CD4-positive, alpha-beta T cell (primary cell): Measurements from ENCODE around the gene TAF1C. TPM values are rescaled to one million over a fixed set of nuclear protein-coding genes. Genes with fewer than 3 reads are reported as not detected.

Experiments used
- ATAC-seq: fragments of 200-7000 bp; cut with Tn5 transposase; one replicate; pipeline ENCODE4 v1.10.0; 2022; ENCODE audit warnings: mild to moderate bottlenecking; ENCODE audit not compliant: poor library complexity
- CTCF ChIA-PET: fragments of 350-600 bp; sonication (Branson Sonifier 250); formaldehyde crosslinking; loops from one replicate; lab custom pipeline; 2021; ENCODE audit warnings: antibody characterized with exemption, inconsistent platforms; lab: Charles Lee
- POLR2A ChIA-PET: fragments of 350-600 bp; sonication (Branson Sonifier 250); formaldehyde crosslinking; loops from one replicate; lab custom pipeline; 2021; ENCODE audit warnings: antibody characterized with exemption, inconsistent platforms; lab: Charles Lee
- DNase-seq, 14 experiments: peaks; one replicate each; pipeline ENCODE4 v3.0.0-alpha.2; 2013 to 2020; ENCODE audit warnings: mixed read lengths in 2 of 14
- H3K27ac ChIP-seq, 2 donors: one replicate each; pipeline versions ENCODE4 v1.5.1 to v1.7.0; 2013; ENCODE audit warnings: low read length in 2 of 2, low read depth in 1 of 2, mild to moderate bottlenecking in 1 of 2
- H3K27me3 ChIP-seq, 2 experiments: 1 replicate in 1 of 2; 2 replicates in 1 of 2; pipeline versions ENCODE4 v1.6.1 to v1.7.0; 2013; ENCODE audit warnings: low read length in 2 of 2, control low read depth in 1 of 2, mild to moderate bottlenecking in 1 of 2, moderate library complexity in 1 of 2; ENCODE audit not compliant: insufficient read depth in 2 of 2, control insufficient read depth in 1 of 2
- H3K36me3 ChIP-seq: one replicate; pipeline ENCODE4 v1.6.1; 2013; ENCODE audit warnings: low read length, control low read depth; ENCODE audit not compliant: insufficient read depth
- H3K4me1 ChIP-seq: one replicate; pipeline ENCODE4 v1.6.1; 2013; ENCODE audit warnings: low read length, control low read depth; ENCODE audit not compliant: insufficient read depth
- H3K4me3 ChIP-seq: one replicate; pipeline ENCODE4 v1.5.1; 2013; ENCODE audit warnings: mild to moderate bottlenecking, low read length, moderate library complexity
- H3K9me3 ChIP-seq, 2 experiments: 1 replicate in 1 of 2; 2 replicates in 1 of 2; pipeline versions ENCODE4 v1.6.1 to v1.7.0; 2013; ENCODE audit warnings: low read length in 2 of 2, mild to moderate bottlenecking in 2 of 2, control low read depth in 1 of 2, moderate library complexity in 1 of 2; ENCODE audit not compliant: control insufficient read depth in 1 of 2, insufficient read depth in 1 of 2
- H3K27ac Mint-ChIP-seq: one replicate; pipeline ENCODE4 v1.8.0; 2020; ENCODE audit warnings: mixed read lengths
- H3K27me3 Mint-ChIP-seq: one replicate; pipeline ENCODE4 v1.8.0; 2021; ENCODE audit warnings: mixed read lengths
- H3K36me3 Mint-ChIP-seq: one replicate; pipeline ENCODE4 v1.8.0; 2021; ENCODE audit warnings: low read depth, mixed read lengths
- H3K4me1 Mint-ChIP-seq: one replicate; pipeline ENCODE4 v1.8.0; 2021; ENCODE audit warnings: low read depth, mixed read lengths
- H3K4me3 Mint-ChIP-seq: one replicate; pipeline ENCODE4 v1.8.0; 2020; ENCODE audit warnings: mild to moderate bottlenecking, mixed read lengths
- H3K9me3 Mint-ChIP-seq: one replicate; pipeline ENCODE4 v1.8.0; 2020; ENCODE audit warnings: mixed read lengths
- CTCF ChIP-seq: fragments of 200-600 bp; IDR thresholded peaks from one replicate; pipeline ENCODE4 v1.8.0; 2022; ENCODE audit warnings: antibody characterized with exemption, mild to moderate bottlenecking
- intact Hi-C, 2 experiments: fragments of 100-400 bp; cut with DNase I in 1 of 2; cut with micrococcal nuclease in 1 of 2; formaldehyde crosslinking; loops; one replicate each; pipeline versions ENCODE4 v1.15.1 to v1.9.0; 2023 to 2025; cut with DNase I, micrococcal nuclease
- total RNA-seq, 174 experiments: library from RNA in 2 of 174; stranded (reverse) in 2 of 174; gene quantifications; one replicate each; pipeline ENCODE4 v1.2.3 and lab custom pipeline; 2021 to 2026

Gene TAF1C
- total RNA-seq, 2 experiments from 2014 or later = 75.6 to 82.1 TPM

- H3K27me3 Mint-ChIP-seq = no peaks in the 10 kb centered on the region
- no peak for DNase-seq
- H3K27ac Mint-ChIP-seq = no peak overlapping the region
- POLR2A ChIA-PET = no interaction called here
- no peaks in the 10 kb centered on the region for H3K9me3 Mint-ChIP-seq
- intact Hi-C loops = no loop called here
- no peak for TF ChIP-seq CTCF
- H3K4me3 ChIP-seq = no peak overlapping the region
- no peaks in the 10 kb centered on the region for H3K27me3 ChIP-seq
- no peaks in the 10 kb centered on the region for H3K36me3 Mint-ChIP-seq
- H3K4me1 ChIP-seq = no peaks in the 10 kb centered on the region
- ATAC-seq = no peak
- H3K36me3 ChIP-seq = no peaks in the 10 kb centered on the region
- no peaks in the 10 kb centered on the region for H3K9me3 ChIP-seq
- H3K4me1 Mint-ChIP-seq = no peaks in the 10 kb centered on the region
- CTCF ChIA-PET = no interaction called here
- H3K4me3 Mint-ChIP-seq = no peak overlapping the region
- H3K27ac ChIP-seq = no peak overlapping the region
Observed at GRCh38 chr16:84209989-84210388, 23.1 kb upstream of the TAF1C start.

- no peaks in the 10 kb centered on the region for H3K4me1 ChIP-seq
- Mint-ChIP-seq H3K36me3 (no peaks in the 10 kb centered on the region), H3K4me3 (no peak overlapping the region), H3K27ac (no peak overlapping the region), H3K4me1 (no peaks in the 10 kb centered on the region), H3K27me3 (no peaks in the 10 kb centered on the region), H3K9me3 (no peaks in the 10 kb centered on the region)
- CTCF ChIA-PET = no interaction called here
- no peak overlapping the region for H3K4me3 ChIP-seq
- POLR2A ChIA-PET = no interaction called here
- intact Hi-C loops = no loop called here
- ATAC-seq (no peak), DNase-seq (no peak)
- H3K27me3 ChIP-seq = no peaks in the 10 kb centered on the region
- H3K27ac ChIP-seq = no peak overlapping the region
- H3K36me3 ChIP-seq = no peaks in the 10 kb centered on the region
- no peaks in the 10 kb centered on the region for H3K9me3 ChIP-seq
- no peak for TF ChIP-seq CTCF
Observed at GRCh38 chr16:84207879-84208278, 21.0 kb upstream of the TAF1C start.

GRCh38 chr16:84207251-84207650, 20.4 kb upstream of the TAF1C start:
- ChIA-PET POLR2A (no interaction called here), CTCF (no interaction called here)
- intact Hi-C loops = no loop called here
- Histone ChIP-seq H3K9me3 (no peaks in the 10 kb centered on the region), H3K4me3 (no peak overlapping the region), H3K36me3 (no peaks in the 10 kb centered on the region), H3K27ac (no peak overlapping the region), H3K4me1 (no peaks in the 10 kb centered on the region), H3K27me3 (no peaks in the 10 kb centered on the region)
- Mint-ChIP-seq H3K4me3 (no peak overlapping the region), H3K27me3 (no peaks in the 10 kb centered on the region), H3K36me3 (no peaks in the 10 kb centered on the region), H3K4me1 (no peaks in the 10 kb centered on the region), H3K27ac (no peak overlapping the region), H3K9me3 (no peaks in the 10 kb centered on the region)
- TF ChIP-seq CTCF = no peak
- ATAC-seq (no peak), DNase-seq (no peak)
